Keratinocyte (primary cell): ENCODE results near the gene HDAC7.

Experiments used
- EZH2 ChIP-seq: IDR thresholded peaks from one replicate; pipeline ENCODE4 v1.6.1; 2012; ENCODE audit warnings: inconsistent platforms, mild to moderate bottlenecking, low read length, moderate library complexity
- TF ChIP-seq, protein P1 (sequence below), 3 experiments: IDR thresholded peaks in 1 of 3; conservative IDR thresholded peaks in 1 of 3; optimal IDR thresholded peaks in 1 of 3; 2 replicates in 2 of 3; 3 replicates in 1 of 3; pipeline versions ENCODE3 to v1.5.1; 2011; ENCODE audit warnings: low read length in 3 of 3, mild to moderate bottlenecking in 3 of 3, moderate library complexity in 2 of 3, control low read depth in 1 of 3, inconsistent platforms in 1 of 3; ENCODE audit not compliant: insufficient read depth in 2 of 3; ENCODE audit errors: extremely low read depth in 1 of 3

DNA sequence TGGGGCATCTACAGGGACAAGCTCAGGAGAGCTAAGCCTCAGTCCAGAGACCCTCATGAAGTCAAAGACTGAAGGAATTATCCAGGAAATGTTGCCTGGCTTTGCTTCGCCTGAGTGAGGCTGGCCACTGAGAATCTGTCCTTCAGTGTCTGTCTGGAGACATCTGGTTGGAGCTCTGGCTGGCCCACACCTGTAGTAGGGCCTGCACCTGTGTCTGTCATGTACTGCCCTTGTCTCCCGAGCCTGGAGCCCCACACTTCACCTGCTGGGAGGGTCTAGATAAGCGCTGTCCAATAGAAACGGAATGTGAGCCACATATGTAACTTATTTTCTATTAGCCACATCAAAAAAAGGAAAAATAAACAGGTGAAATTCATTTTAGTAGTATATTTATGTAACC lies 9.9 kb upstream of the HDAC7 start:
- TF ChIP-seq, protein P1, sequence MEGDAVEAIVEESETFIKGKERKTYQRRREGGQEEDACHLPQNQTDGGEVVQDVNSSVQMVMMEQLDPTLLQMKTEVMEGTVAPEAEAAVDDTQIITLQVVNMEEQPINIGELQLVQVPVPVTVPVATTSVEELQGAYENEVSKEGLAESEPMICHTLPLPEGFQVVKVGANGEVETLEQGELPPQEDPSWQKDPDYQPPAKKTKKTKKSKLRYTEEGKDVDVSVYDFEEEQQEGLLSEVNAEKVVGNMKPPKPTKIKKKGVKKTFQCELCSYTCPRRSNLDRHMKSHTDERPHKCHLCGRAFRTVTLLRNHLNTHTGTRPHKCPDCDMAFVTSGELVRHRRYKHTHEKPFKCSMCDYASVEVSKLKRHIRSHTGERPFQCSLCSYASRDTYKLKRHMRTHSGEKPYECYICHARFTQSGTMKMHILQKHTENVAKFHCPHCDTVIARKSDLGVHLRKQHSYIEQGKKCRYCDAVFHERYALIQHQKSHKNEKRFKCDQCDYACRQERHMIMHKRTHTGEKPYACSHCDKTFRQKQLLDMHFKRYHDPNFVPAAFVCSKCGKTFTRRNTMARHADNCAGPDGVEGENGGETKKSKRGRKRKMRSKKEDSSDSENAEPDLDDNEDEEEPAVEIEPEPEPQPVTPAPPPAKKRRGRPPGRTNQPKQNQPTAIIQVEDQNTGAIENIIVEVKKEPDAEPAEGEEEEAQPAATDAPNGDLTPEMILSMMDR (optimal IDR thresholded peaks at IDR 0.05 in 1 of 3, IDR thresholded peaks at IDR 0.05 in 1 of 3, conservative IDR thresholded peaks at IDR 0.05 in 1 of 3; ENCODE audit: extremely low read depth in 1 of 3, insufficient read depth in 2 of 3, low read length in 3 of 3), result no peak
- no peak for TF ChIP-seq EZH2
